Measurements from ENCODE around the gene EXOC3L1. TPM values are rescaled to one million over a fixed set of nuclear protein-coding genes. Genes with fewer than 3 reads are reported as not detected.

EXOC3L1 gene
- polyA plus RNA-seq, 2 donors, result 1.2 to 1.5 TPM

GRCh38 chr16:67216612-67217490, 26.9 kb upstream of the EXOC3L1 start:
- H3K9me3 ChIP-seq (ENCODE audit: control insufficient read depth in 2 of 2, insufficient read depth in 1 of 2, low read depth in 1 of 2, low read length in 1 of 2), result no peaks in the 10 kb centered on the region
- no peak overlapping the region for H3K4me3 ChIP-seq (ENCODE audit: low read depth in 1 of 2, low read length in 2 of 2)
- H3K27ac ChIP-seq (ENCODE audit: low read depth in 2 of 2, low read length in 1 of 2), result peak overlapping the region in 1 of 2 donors; percentile 18
- peaks cover 0 to 2% of the 10 kb centered on the region in 2 donors for H3K36me3 ChIP-seq (ENCODE audit: control insufficient read depth in 2 of 2, insufficient read depth in 2 of 2, low read length in 1 of 2)
- H3K4me1 ChIP-seq (ENCODE audit: control insufficient read depth in 2 of 2, insufficient read depth in 2 of 2, low read length in 1 of 2), result no peaks in the 10 kb centered on the region
- no peaks in the 10 kb centered on the region for H3K27me3 ChIP-seq (ENCODE audit: control insufficient read depth in 1 of 2, insufficient read depth in 2 of 2, low read length in 2 of 2)
- 70% methylated on average over 18 of the region's 18 CpGs for WGBS, 2 donors

- H3K4me3 ChIP-seq (ENCODE audit: low read depth in 1 of 2, low read length in 2 of 2), result no peak overlapping the region
Observed at GRCh38 chr16:67215706-67216105, 25.8 kb upstream of the EXOC3L1 start.

GRCh38 chr16:67213197-67214019, 23.5 kb upstream of the EXOC3L1 start:
- WGBS, 2 donors, result 78 to 79% methylated on average over 8 of the region's 8 CpGs
- H3K27ac ChIP-seq (ENCODE audit: low read depth in 2 of 2, low read length in 1 of 2), result no peak overlapping the region
- H3K4me3 ChIP-seq (ENCODE audit: low read depth in 1 of 2, low read length in 2 of 2), result no peak overlapping the region

More at GRCh38 chr16:67215706-67216105, 25.8 kb upstream of the EXOC3L1 start:
- WGBS, 2 donors, result 72 to 80% methylated on average over 5 of the region's 5 CpGs
- H3K9me3 ChIP-seq (ENCODE audit: control insufficient read depth in 2 of 2, insufficient read depth in 1 of 2, low read depth in 1 of 2, low read length in 1 of 2), result no peaks in the 10 kb centered on the region
- H3K4me1 ChIP-seq (ENCODE audit: control insufficient read depth in 2 of 2, insufficient read depth in 2 of 2, low read length in 1 of 2), result no peaks in the 10 kb centered on the region
- H3K27me3 ChIP-seq (ENCODE audit: control insufficient read depth in 1 of 2, insufficient read depth in 2 of 2, low read length in 2 of 2), result no peaks in the 10 kb centered on the region
- no peak overlapping the region for H3K27ac ChIP-seq (ENCODE audit: low read depth in 2 of 2, low read length in 1 of 2)
- peaks cover 1 to 2% of the 10 kb centered on the region in 2 donors for H3K36me3 ChIP-seq (ENCODE audit: control insufficient read depth in 2 of 2, insufficient read depth in 2 of 2, low read length in 1 of 2)

GRCh38 chr16:67212766-67213165, 22.8 kb upstream of the EXOC3L1 start:
- H3K4me3 ChIP-seq (ENCODE audit: low read depth in 1 of 2, low read length in 2 of 2), result no peak overlapping the region
- no peaks in the 10 kb centered on the region for H3K27me3 ChIP-seq (ENCODE audit: control insufficient read depth in 1 of 2, insufficient read depth in 2 of 2, low read length in 2 of 2)
- H3K27ac ChIP-seq (ENCODE audit: low read depth in 2 of 2, low read length in 1 of 2), result no peak overlapping the region
- no peaks in the 10 kb centered on the region for H3K9me3 ChIP-seq (ENCODE audit: control insufficient read depth in 2 of 2, insufficient read depth in 1 of 2, low read depth in 1 of 2, low read length in 1 of 2)
- H3K36me3 ChIP-seq (ENCODE audit: control insufficient read depth in 2 of 2, insufficient read depth in 2 of 2, low read length in 1 of 2), result peaks cover 2% of the 10 kb centered on the region in 2 donors
- peaks cover 0 to 3% of the 10 kb centered on the region in 2 donors for H3K4me1 ChIP-seq (ENCODE audit: control insufficient read depth in 2 of 2, insufficient read depth in 2 of 2, low read length in 1 of 2)

More at GRCh38 chr16:67213197-67214019, 23.5 kb upstream of the EXOC3L1 start:
- peaks cover 2% of the 10 kb centered on the region in 2 donors for H3K36me3 ChIP-seq (ENCODE audit: control insufficient read depth in 2 of 2, insufficient read depth in 2 of 2, low read length in 1 of 2)
- H3K27me3 ChIP-seq (ENCODE audit: control insufficient read depth in 1 of 2, insufficient read depth in 2 of 2, low read length in 2 of 2), result no peaks in the 10 kb centered on the region
- no peaks in the 10 kb centered on the region for H3K4me1 ChIP-seq (ENCODE audit: control insufficient read depth in 2 of 2, insufficient read depth in 2 of 2, low read length in 1 of 2)
- no peaks in the 10 kb centered on the region for H3K9me3 ChIP-seq (ENCODE audit: control insufficient read depth in 2 of 2, insufficient read depth in 1 of 2, low read depth in 1 of 2, low read length in 1 of 2)

- H3K27ac ChIP-seq (ENCODE audit: low read depth in 2 of 2, low read length in 1 of 2), result no peak overlapping the region
- no peaks in the 10 kb centered on the region for H3K27me3 ChIP-seq (ENCODE audit: control insufficient read depth in 1 of 2, insufficient read depth in 2 of 2, low read length in 2 of 2)
- peaks cover 0 to 2% of the 10 kb centered on the region in 2 donors for H3K36me3 ChIP-seq (ENCODE audit: control insufficient read depth in 2 of 2, insufficient read depth in 2 of 2, low read length in 1 of 2)
- no peak overlapping the region for H3K4me3 ChIP-seq (ENCODE audit: low read depth in 1 of 2, low read length in 2 of 2)
- whole genome bisulfite sequencing, 2 donors, result 72 to 75% methylated on average over 7 of the region's 7 CpGs
- H3K4me1 ChIP-seq (ENCODE audit: control insufficient read depth in 2 of 2, insufficient read depth in 2 of 2, low read length in 1 of 2), result peaks cover 0 to 10% of the 10 kb centered on the region in 2 donors
- H3K9me3 ChIP-seq (ENCODE audit: control insufficient read depth in 2 of 2, insufficient read depth in 1 of 2, low read depth in 1 of 2, low read length in 1 of 2), result no peaks in the 10 kb centered on the region
Observed at GRCh38 chr16:67211674-67212073, 21.7 kb upstream of the EXOC3L1 start.

- peaks cover 0 to 5% of the 10 kb centered on the region in 2 donors for H3K36me3 ChIP-seq (ENCODE audit: control insufficient read depth in 2 of 2, insufficient read depth in 2 of 2, low read length in 1 of 2)
- 85 to 86% methylated on average over 22 to 25 of the region's 25 CpGs for WGBS, 2 donors
Observed at GRCh38 chr16:67210069-67210937, 20.4 kb upstream of the EXOC3L1 start.

GRCh38 chr16:67209565-67209964, 19.6 kb upstream of the EXOC3L1 start:
- no peaks in the 10 kb centered on the region for H3K27me3 ChIP-seq (ENCODE audit: control insufficient read depth in 1 of 2, insufficient read depth in 2 of 2, low read length in 2 of 2)
- 87 to 91% methylated on average over 6 to 8 of the region's 8 CpGs for WGBS, 2 donors
- peaks cover 0 to 10% of the 10 kb centered on the region in 2 donors for H3K4me1 ChIP-seq (ENCODE audit: control insufficient read depth in 2 of 2, insufficient read depth in 2 of 2, low read length in 1 of 2)
- H3K36me3 ChIP-seq (ENCODE audit: control insufficient read depth in 2 of 2, insufficient read depth in 2 of 2, low read length in 1 of 2), result peaks cover 0 to 5% of the 10 kb centered on the region in 2 donors
- no peaks in the 10 kb centered on the region for H3K9me3 ChIP-seq (ENCODE audit: control insufficient read depth in 2 of 2, insufficient read depth in 1 of 2, low read depth in 1 of 2, low read length in 1 of 2)
- no peak overlapping the region for H3K27ac ChIP-seq (ENCODE audit: low read depth in 2 of 2, low read length in 1 of 2)
- no peak overlapping the region for H3K4me3 ChIP-seq (ENCODE audit: low read depth in 1 of 2, low read length in 2 of 2)

More at GRCh38 chr16:67210069-67210937, 20.4 kb upstream of the EXOC3L1 start:
- Histone ChIP-seq H3K27me3 (ENCODE audit: control insufficient read depth in 1 of 2, insufficient read depth in 2 of 2, low read length in 2 of 2) (no peaks in the 10 kb centered on the region), H3K9me3 (ENCODE audit: control insufficient read depth in 2 of 2, insufficient read depth in 1 of 2, low read depth in 1 of 2, low read length in 1 of 2) (no peaks in the 10 kb centered on the region), H3K4me1 (ENCODE audit: control insufficient read depth in 2 of 2, insufficient read depth in 2 of 2, low read length in 1 of 2) (peaks cover 0 to 10% of the 10 kb centered on the region in 2 donors), H3K27ac (ENCODE audit: low read depth in 2 of 2, low read length in 1 of 2) (no peak overlapping the region), H3K4me3 (ENCODE audit: low read depth in 1 of 2, low read length in 2 of 2) (no peak overlapping the region)

- WGBS, 2 donors, result 81 to 85% methylated on average over 11 of the region's 11 CpGs
- Histone ChIP-seq H3K4me1 (ENCODE audit: control insufficient read depth in 2 of 2, insufficient read depth in 2 of 2, low read length in 1 of 2) (peaks cover 0 to 10% of the 10 kb centered on the region in 2 donors), H3K27ac (ENCODE audit: low read depth in 2 of 2, low read length in 1 of 2) (no peak overlapping the region), H3K4me3 (ENCODE audit: low read depth in 1 of 2, low read length in 2 of 2) (no peak overlapping the region), H3K36me3 (ENCODE audit: control insufficient read depth in 2 of 2, insufficient read depth in 2 of 2, low read length in 1 of 2) (peaks cover under 1 to 13% of the 10 kb centered on the region in 2 donors), H3K9me3 (ENCODE audit: control insufficient read depth in 2 of 2, insufficient read depth in 1 of 2, low read depth in 1 of 2, low read length in 1 of 2) (no peaks in the 10 kb centered on the region), H3K27me3 (ENCODE audit: control insufficient read depth in 1 of 2, insufficient read depth in 2 of 2, low read length in 2 of 2) (no peaks in the 10 kb centered on the region)
Observed at GRCh38 chr16:67208154-67208896, 18.4 kb upstream of the EXOC3L1 start.

All from esophagus (tissue), 2 donors.